ENCODE data around the gene TMEM38B.

Gene TMEM38B, protein sequence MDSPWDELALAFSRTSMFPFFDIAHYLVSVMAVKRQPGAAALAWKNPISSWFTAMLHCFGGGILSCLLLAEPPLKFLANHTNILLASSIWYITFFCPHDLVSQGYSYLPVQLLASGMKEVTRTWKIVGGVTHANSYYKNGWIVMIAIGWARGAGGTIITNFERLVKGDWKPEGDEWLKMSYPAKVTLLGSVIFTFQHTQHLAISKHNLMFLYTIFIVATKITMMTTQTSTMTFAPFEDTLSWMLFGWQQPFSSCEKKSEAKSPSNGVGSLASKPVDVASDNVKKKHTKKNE

GRCh38 chr9:105694190-105694847, at the start of gene TMEM38B:
Gene TMEM38B (plus strand): TSS chr9:105694541. CDS start chr9:105694661, 120 bp downstream.
- peak in 1 of 2 donors; percentile 83 for DNase-seq

- DNase-seq = no peak
Observed at GRCh38 chr9:105646879-105647594, 47.3 kb upstream of the TMEM38B start.

GRCh38 chr9:105647595-105648349, 46.6 kb upstream of the TMEM38B start:
- DNase-seq = no peak

DNA sequence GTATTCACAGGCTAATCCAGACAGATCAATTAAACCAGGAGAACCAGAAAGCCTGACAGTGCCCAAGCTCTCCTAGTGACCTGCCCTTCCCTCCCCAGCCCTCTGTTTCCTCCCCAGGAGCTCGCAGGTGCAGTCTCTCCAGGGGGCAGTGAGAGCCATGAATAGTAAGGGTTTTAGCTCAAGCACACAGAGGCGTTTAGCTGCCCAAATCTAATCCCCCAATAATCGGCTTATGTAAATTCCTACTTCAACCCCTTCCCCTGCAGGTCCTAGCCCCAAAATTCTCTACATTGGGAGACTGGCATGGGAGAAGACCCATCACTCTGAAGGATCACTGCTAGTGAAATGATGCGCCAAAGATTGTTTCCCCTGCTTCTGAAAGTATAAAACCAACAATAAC, 42.5 kb upstream of the TMEM38B start:
- DNase-seq = no peak

DNA sequence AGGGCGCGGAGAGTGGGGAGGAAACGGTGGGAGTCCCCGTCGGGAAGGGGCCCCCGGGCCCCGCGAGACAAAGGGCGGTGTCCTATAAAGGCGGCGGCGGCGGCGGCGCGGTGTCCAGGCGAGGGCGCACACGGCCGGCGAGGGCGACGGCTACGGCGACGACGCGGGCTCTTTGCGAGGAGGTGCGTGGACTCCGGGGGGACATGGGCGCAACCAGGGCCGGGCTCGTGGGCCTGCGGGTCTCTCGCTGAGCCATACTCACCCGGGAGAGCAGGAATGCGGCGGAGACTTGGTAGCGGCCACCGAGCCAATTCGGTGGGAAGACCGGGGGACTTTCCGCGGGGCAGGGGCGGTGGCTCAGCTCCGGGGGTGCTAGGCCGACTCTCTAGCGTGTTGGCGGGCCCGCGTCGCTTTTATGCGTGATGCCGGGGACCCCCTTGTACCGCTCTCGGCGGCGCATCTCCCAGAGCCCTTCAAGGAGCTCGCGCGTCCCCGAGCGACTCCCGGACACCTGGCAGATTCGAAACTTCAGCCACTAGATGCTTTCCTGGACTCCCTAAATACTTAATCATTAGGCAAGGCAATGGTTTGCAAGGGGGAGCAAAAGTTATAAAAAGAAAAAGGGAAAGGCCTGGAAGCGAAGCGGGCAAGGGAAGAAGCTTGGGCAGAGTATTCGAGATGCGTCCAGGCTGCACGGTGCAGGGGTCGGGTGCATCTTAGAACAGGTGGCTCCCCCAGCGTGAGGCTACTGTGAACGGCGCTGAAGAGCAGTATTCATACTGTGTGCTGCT, 38.0 kb upstream of the TMEM38B start:
- peak in 1 of 2 donors; percentile 4 for DNase-seq

GRCh38 chr9:105658351-105658750, 36.0 kb upstream of the TMEM38B start:
- no peak for DNase-seq

- no peak for DNase-seq
Observed at GRCh38 chr9:105661011-105661410, 33.3 kb upstream of the TMEM38B start.

DNA sequence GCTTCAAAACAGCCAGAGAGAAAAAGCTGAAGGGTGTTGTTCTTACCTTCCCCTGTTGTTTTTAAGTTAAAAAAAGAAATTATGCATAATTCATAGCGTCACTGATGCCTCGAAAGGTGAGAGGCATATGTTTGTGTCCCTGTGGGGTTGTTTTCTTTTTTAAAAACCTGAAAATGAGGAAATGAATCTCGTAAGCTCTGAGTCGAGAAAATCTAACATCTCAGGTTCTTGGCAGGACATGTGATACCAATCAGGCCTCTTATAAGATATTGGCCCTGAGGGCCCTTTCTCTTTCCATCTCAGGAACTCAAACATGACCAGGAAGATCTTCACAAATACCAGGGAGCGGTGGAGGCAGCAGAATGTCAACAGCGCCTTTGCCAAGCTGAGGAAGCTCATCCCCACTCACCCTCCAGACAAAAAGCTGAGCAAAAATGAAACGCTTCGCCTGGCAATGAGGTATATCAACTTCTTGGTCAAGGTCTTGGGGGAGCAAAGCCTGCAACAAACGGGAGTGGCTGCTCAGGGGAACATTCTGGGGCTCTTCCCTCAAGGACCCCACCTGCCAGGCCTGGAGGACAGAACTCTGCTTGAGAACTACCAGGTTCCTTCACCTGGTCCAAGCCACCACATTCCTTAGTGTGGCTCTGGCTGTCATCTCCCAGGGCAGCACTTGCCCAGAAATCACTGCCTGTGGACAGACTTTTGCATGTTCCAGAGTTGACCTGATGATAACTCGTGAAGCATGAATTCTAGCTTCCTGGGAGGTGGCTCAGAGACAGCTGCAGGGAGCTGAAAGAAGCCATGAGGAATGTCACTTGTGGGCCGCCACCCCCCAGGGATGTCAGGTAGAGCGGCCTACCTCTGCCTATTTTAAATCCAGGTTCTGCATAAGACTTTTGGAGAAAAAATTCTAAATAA, 31.9 kb upstream of the TMEM38B start, which contains the start of gene TAL2:
Gene TAL2 (plus strand): TSS at position 274 of the 921 bp plus-strand sequence. CDS start 40 bp downstream, at position 314.
- no peak for DNase-seq

- no peak for DNase-seq
Observed at GRCh38 chr9:105663914-105664313, 30.4 kb upstream of the TMEM38B start.

DNA sequence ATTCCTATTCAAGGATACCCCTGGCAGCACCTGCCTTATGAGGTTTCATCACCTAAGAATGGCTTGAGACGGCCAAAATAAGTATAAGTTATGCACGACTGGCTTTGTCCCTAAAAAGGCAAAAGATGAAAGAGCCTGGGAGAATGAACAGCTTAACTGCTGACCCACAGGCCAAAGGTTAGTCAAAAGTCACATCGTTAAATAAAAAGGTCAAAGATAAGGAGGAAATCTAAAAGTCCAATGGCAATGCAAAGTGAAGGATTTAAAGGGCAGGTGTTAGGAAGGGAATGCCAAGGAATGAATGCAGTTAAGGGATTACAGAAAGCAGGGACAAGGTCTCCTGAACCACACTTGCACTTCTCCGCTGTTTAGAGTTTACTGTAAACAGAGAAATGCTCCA, 26.5 kb upstream of the TMEM38B start:
- no peak for DNase-seq

DNA sequence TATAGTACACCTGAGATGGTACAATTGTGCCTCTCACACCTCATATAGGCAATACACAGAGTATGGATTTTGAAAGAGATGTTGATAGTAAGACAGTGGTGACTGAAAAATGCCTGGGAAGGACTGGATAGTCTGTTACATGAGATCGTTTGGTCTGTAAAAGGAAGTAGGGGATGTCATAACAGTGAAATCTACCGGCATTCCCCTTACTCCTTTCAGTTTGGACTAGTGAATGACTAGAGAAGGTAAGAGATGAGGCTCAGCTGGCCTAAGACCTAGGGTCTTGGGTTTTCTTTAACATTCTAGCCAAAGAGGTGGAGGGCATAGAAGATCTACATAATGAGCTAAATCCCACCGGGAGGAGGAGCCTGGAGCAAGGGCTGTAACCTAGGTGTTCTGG, 24.0 kb upstream of the TMEM38B start:
- no peak for DNase-seq

DNA sequence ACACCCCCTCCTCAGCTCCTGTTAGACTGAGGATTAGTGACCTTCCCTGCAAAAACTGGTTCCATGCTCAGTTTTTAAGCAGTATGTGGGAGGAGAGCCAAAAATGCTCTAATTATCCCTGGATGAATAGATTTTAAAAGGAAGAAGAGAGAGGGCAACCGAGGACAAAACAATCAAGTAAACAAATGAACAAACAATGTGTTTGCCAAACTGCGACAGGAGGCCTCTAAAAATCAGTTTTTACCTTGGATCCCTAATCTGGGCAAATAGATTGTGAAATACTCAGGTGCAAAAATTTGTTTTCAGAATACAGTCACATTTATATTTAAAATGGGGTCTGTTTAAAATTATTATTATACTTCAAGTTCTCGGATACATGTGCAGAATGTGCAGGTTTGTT, 23.6 kb upstream of the TMEM38B start:
- DNase-seq = no peak

DNA sequence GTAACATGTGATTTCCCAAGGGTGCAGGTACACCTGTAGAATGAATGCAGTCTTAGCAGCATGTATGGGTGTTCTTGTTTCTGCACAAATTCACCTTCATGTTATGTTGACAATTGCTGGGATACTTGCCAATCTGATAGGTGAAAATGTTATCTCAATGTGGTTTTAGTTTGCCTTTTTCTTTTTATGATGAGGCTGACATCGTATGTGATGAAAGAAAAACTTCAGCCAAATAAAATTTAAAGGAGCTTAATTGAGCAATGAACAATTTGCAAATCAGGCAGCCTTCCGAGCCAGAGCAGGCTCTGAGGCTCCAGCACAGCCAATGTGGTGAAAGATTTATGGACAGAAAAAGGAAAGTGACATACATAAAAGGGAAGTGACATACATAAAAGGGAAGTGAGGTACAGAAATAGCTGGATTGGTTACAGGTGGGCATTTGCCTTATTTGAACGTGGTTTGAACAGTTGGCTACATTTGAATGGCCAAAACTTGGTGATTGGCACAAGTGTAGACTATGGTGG, 21.6 kb upstream of the TMEM38B start:
- peak in 1 of 2 donors; percentile 39 for DNase-seq

- no peak for DNase-seq
Observed at GRCh38 chr9:105673850-105674387, 20.4 kb upstream of the TMEM38B start.

- DNase-seq = no peak
Observed at GRCh38 chr9:105676351-105676923, 17.9 kb upstream of the TMEM38B start.

GRCh38 chr9:105678163-105678562, 16.2 kb upstream of the TMEM38B start:
- no peak for DNase-seq

DNA sequence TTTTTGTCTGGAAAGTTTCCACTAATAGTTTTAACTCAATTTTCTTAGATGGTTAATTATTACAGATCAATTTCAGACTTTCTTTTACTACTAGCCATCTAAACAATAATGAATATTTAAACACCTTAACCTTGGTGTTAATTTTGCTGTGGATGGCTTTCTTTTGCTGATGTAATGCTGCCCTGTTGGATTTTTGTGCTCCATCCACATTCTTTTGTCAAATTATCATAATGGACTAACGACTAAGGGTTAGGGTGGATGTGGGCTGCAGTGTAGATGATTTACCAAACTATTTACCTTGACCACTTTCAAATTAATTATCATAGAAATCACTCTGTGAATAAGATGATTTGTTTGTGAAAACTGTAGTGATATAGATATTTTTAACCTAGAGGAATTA, 15.6 kb upstream of the TMEM38B start:
- DNase-seq = no peak

GRCh38 chr9:105679257-105680022, 14.9 kb upstream of the TMEM38B start:
- DNase-seq = no peak

GRCh38 chr9:105681313-105681712, 13.0 kb upstream of the TMEM38B start:
- DNase-seq = no peak
